Activated CD4-positive, CD25-positive, alpha-beta regulatory T cell treated with anti-CD3 and anti-CD28 coated beads, Interleukin-2, amount 50 U/mL, for 72 hours (primary cell): ENCODE measurements around the gene TMA7.
A peak's percentile ranks its signal among the peaks of the same experiment; 100 is the strongest.

Experiments used
- DNase-seq: peaks from one replicate; pipeline ENCODE4 v3.0.0; 2021

Gene TMA7

GRCh38 chr3:48409291-48410201 lies 30.5 kb upstream of the TMA7 start:
- peak; percentile 23 for DNase-seq

- DNase-seq = no peak
Measured at GRCh38 chr3:48410205-48411040, 29.6 kb upstream of the TMA7 start.

GRCh38 chr3:48411041-48411588 lies 28.9 kb upstream of the TMA7 start:
- no peak for DNase-seq

- no peak for DNase-seq
Measured at GRCh38 chr3:48411606-48412374, 28.3 kb upstream of the TMA7 start.

- no peak for DNase-seq
Measured at GRCh38 chr3:48412375-48413001, 27.6 kb upstream of the TMA7 start.

- no peak for DNase-seq
Measured at GRCh38 chr3:48413086-48413485, 27.0 kb upstream of the TMA7 start.

- DNase-seq = no peak
Measured at GRCh38 chr3:48413611-48414010, 26.4 kb upstream of the TMA7 start.

- no peak for DNase-seq
Measured at GRCh38 chr3:48414376-48415250, 25.4 kb upstream of the TMA7 start.

GRCh38 chr3:48415251-48415953 lies 24.7 kb upstream of the TMA7 start:
- DNase-seq = no peak

GRCh38 chr3:48416091-48416505 lies 24.0 kb upstream of the TMA7 start:
- DNase-seq = no peak

- DNase-seq = no peak
Measured at GRCh38 chr3:48416546-48416945, 23.5 kb upstream of the TMA7 start.

GRCh38 chr3:48417529-48418108 lies 22.4 kb upstream of the TMA7 start:
- DNase-seq = no peak

GRCh38 chr3:48418140-48418539 lies 21.9 kb upstream of the TMA7 start:
- DNase-seq = no peak

- DNase-seq = no peak
Measured at GRCh38 chr3:48418651-48419050, 21.4 kb upstream of the TMA7 start.

- DNase-seq = no peak
Measured at GRCh38 chr3:48419149-48419548, 20.9 kb upstream of the TMA7 start.

GRCh38 chr3:48419597-48419996 lies 20.5 kb upstream of the TMA7 start:
- DNase-seq = no peak

- no peak for DNase-seq
Measured at GRCh38 chr3:48420561-48420960, 19.5 kb upstream of the TMA7 start.

- no peak for DNase-seq
Measured at GRCh38 chr3:48422272-48422671, 17.8 kb upstream of the TMA7 start.

GRCh38 chr3:48422681-48423080 lies 17.4 kb upstream of the TMA7 start:
- no peak for DNase-seq

- DNase-seq = no peak
Measured at GRCh38 chr3:48423241-48423882, 16.7 kb upstream of the TMA7 start.
